Pancreas (tissue), 10 donors: Measurements from ENCODE around the gene RASAL2. TPM values are rescaled to one million over a fixed set of nuclear protein-coding genes. Genes with fewer than 3 reads are reported as not detected.
"Not testable (repeated sequence)": the region's sequence is repeated elsewhere in the genome, so short reads cannot be mapped to it uniquely, and the experiment has no call there.

Experiments
- ATAC-seq, 4 donors: fragments of 200-7000 bp; cut with Tn5 transposase; one replicate each; pipeline versions ENCODE4 v1.8.0 to v1.9.1; 2020; ENCODE audit warnings: mild to moderate bottlenecking in 4 of 4, moderate library complexity in 4 of 4
- DNase-seq, 6 donors: peaks; one replicate each; pipeline ENCODE4 v3.0.0-alpha.2; 2020
- FAIRE-seq: peaks from 2 replicates; lab custom pipeline; 2012; peaks lifted over from hg19 to GRCh38; lab: Jason Lieb, UNC
- H3K27ac ChIP-seq, 4 donors: fragments of 200-600 bp; sonication (generic); 1 replicate in 3 of 4; 2 replicates in 1 of 4; pipeline versions ENCODE4 v1.5.0 to v1.8.0; 2020
- H3K27me3 ChIP-seq, 4 donors: fragments of 200-600 bp; one replicate each; pipeline ENCODE4 v1.8.0; 2021
- H3K36me3 ChIP-seq, 3 donors: fragments of 200-600 bp; sonication (generic) in 1 of 3; one replicate each; pipeline versions ENCODE4 v1.5.0 to v1.8.0; 2020 to 2021
- H3K4me1 ChIP-seq, 3 donors: fragments of 200-600 bp; one replicate each; pipeline ENCODE4 v1.8.0; 2021
- H3K4me3 ChIP-seq, 4 donors: fragments of 200-600 bp; sonication (generic) in 2 of 4; one replicate each; pipeline versions ENCODE4 v1.5.0 to v1.8.0; 2020 to 2021
- H3K9me3 ChIP-seq, 4 donors: fragments of 200-600 bp; one replicate each; pipeline ENCODE4 v1.8.0; 2021
- WGBS, 2 donors: extraction: QIAGEN DNeasy Blood & Tissue Kit; methylation state at CpG; one replicate each; pipeline ENCODE4 v1.1.7; 2013; 5-methylcytosine and 5-hydroxymethylcytosine counted together
- intact Hi-C, 3 donors: fragments of 100-400 bp; cut with DNase I; formaldehyde crosslinking; loops; one replicate each; pipeline versions ENCODE4 v1.11.1 to v1.14.2; 2022
- polyA plus RNA-seq, 2 donors: library from polyadenylated mRNA; stranded (reverse); fragments of 200-250 nt; gene quantifications; one replicate each; pipeline ENCODE4 v1.2.3, GENCODE V29; 2013
- total RNA-seq, 6 donors: library from RNA; stranded (reverse); fragmentation: NEBNext Ultra II Directional in 4 of 6; extraction: Animal tissue kit (Norgen Biotek cat#: 25700) in 4 of 6; gene quantifications; one replicate each; pipeline versions ENCODE4 v1.2.1 to v1.2.4, GENCODE V29; 2021 to 2023
- TF ChIP-seq, protein P1 (sequence below), 4 donors: fragments of 200-600 bp; sonication (generic) in 3 of 4; IDR thresholded peaks; one replicate each; pipeline versions ENCODE4 v1.5.0 to v1.8.0; 2021; ENCODE audit warnings: antibody characterized with exemption in 4 of 4
- donor health status: healthy with polysubstance abuse.
- donor health status: DM: no; HTN: no; CAD: no; lungs with moderate emphysema.
- donor health status: DM: no; HTN: no; CAD: no.
- donor health status: control.
- donor health status: control.
- donor health status: Bipolar disorder and iron deficiency.
- donor health status: DM: yes; HTN: yes; CAD: no.
- donor health status: DM: no; HTN: no; CAD: no.
- donor health status: DM: no; HTN: no; CAD: no.
- donor health status: DM: yes; HTN: yes; CAD: no.

RASAL2 gene
- total and polyA plus RNA-seq, 8 donors, result 2.5 to 12.9 (median 4.9) TPM

DNA sequence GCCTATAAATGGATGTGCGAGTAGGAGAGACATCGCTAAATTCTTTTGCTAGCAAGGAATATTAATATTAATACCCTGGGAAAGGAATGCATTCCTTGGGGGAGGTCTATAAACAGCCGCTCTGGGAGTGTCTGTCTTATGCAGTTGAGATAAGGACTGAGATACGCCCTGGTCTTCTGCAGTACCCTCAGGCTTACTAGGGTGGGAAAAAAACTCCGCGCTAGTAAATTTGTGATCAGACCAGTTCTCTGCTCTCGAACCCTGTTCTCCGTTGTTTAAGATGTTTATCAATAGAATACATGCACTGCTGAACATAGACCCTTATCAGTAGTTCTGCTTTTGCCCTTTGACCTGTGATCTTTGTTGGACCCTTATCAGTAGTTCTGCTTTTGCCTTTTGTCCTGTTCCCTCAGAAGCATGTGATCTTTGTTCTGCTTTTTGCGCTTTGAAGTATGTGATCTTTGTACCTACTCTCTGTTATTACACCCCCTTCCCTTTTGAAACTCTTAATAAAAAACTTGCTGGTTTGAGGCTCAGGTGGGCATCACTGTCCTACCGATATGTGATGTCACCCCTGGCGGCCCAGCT, 114.5 kb downstream of the RASAL2 start:
- H3K27ac ChIP-seq, ATAC-seq, H3K4me3 ChIP-seq, H3K27me3 ChIP-seq, intact Hi-C loops, H3K9me3 ChIP-seq, H3K4me1 ChIP-seq, FAIRE-seq, H3K36me3 ChIP-seq, DNase-seq: not testable (repeated sequence)
- WGBS, 2 donors, result 95 to 98% methylated on average over 11 of the region's 11 CpGs

DNA sequence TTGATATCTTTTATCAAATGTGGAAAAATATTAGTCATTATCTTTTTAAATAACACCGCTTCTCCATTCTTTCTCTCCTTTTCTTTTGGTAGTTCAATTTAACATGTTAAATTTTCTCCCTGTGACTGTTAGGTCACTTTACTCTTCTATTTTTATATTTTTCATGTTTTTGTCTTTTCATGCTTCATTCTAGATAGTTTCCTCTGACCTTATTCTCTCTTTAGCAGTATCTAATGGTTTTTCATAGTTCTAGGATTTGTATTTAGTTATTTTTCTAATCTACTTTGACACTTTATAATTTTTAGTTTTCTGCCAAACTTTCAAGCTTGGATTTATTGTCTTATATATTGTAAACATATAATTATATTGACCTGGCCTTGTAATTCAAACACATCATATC, 116.0 kb downstream of the RASAL2 start:
- peaks cover 0 to 2% (median 0%) of the 10 kb centered on the region in 3 donors for H3K36me3 ChIP-seq
- TF ChIP-seq, protein P1, sequence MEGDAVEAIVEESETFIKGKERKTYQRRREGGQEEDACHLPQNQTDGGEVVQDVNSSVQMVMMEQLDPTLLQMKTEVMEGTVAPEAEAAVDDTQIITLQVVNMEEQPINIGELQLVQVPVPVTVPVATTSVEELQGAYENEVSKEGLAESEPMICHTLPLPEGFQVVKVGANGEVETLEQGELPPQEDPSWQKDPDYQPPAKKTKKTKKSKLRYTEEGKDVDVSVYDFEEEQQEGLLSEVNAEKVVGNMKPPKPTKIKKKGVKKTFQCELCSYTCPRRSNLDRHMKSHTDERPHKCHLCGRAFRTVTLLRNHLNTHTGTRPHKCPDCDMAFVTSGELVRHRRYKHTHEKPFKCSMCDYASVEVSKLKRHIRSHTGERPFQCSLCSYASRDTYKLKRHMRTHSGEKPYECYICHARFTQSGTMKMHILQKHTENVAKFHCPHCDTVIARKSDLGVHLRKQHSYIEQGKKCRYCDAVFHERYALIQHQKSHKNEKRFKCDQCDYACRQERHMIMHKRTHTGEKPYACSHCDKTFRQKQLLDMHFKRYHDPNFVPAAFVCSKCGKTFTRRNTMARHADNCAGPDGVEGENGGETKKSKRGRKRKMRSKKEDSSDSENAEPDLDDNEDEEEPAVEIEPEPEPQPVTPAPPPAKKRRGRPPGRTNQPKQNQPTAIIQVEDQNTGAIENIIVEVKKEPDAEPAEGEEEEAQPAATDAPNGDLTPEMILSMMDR (IDR thresholded peaks at IDR 0.05), result no peak
- H3K4me3 ChIP-seq, result no peak overlapping the region
- intact Hi-C loops, result no loop called here
- H3K27me3 ChIP-seq, result no peaks in the 10 kb centered on the region
- no peak for FAIRE-seq
- H3K27ac ChIP-seq, result no peak overlapping the region
- H3K9me3 ChIP-seq, result no peaks in the 10 kb centered on the region
- 98 to 100% methylated on average over 1 of the region's 1 CpG for WGBS, 2 donors
- no peaks in the 10 kb centered on the region for H3K4me1 ChIP-seq
- ATAC-seq, result no peak
- DNase-seq, result no peak

DNA sequence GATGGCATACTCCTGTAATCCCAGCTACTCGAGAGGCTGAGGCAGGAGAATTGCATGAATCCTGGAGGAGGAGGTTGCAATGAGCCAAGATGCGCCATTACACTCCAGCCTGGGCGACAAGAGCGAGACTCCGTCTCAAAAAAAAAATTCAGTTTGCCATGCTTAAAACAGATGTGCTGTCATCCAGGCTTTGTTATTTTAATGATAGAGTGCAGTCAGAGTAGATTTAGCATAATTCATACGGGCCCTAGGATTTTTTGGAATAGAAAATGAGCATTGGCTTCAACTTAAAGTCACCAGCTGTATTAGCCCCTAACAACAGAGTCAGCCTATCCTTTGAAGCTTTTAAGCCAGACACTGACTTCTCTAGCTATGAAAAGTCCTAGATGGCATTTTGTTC, 124.6 kb downstream of the RASAL2 start:
- Histone ChIP-seq H3K36me3 (no peaks in the 10 kb centered on the region), H3K4me1 (no peaks in the 10 kb centered on the region), H3K27ac (no peak overlapping the region), H3K27me3 (no peaks in the 10 kb centered on the region), H3K9me3 (no peaks in the 10 kb centered on the region), H3K4me3 (no peak overlapping the region)
- 93 to 98% methylated on average over 6 of the region's 6 CpGs for WGBS, 2 donors
- no peak for ATAC-seq
- no peak for FAIRE-seq
- DNase-seq, result no peak
- intact Hi-C loops, result no loop called here
- TF ChIP-seq, protein P1 (IDR thresholded peaks at IDR 0.05), result no peak

DNA sequence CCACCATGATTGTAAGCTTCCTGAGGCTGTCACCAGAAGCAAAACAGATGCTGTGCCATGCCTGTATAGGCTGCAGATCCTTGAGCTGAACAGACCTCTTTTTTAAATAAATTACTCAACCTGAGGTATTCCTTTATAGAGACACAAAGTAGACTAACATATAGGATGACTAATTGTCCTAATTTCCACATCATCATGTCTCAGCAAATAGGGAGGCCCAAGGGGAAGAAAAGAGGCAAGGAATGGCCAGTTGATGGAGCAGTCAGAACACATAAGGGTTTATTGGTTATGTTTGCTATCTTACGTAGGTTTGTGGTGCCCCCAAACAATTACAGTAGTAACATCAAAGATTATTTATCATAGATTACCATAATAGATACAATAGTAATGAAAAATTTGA, 126.2 kb downstream of the RASAL2 start:
- Histone ChIP-seq H3K36me3 (no peaks in the 10 kb centered on the region), H3K4me3 (no peak overlapping the region), H3K4me1 (peaks cover 0 to 8% (median 0%) of the 10 kb centered on the region in 3 donors), H3K9me3 (no peaks in the 10 kb centered on the region), H3K27me3 (no peaks in the 10 kb centered on the region), H3K27ac (no peak overlapping the region)
- intact Hi-C loops, result no loop called here
- 87 to 97% methylated on average over 1 of the region's 1 CpG for WGBS, 2 donors
- TF ChIP-seq, protein P1 (IDR thresholded peaks at IDR 0.05), result no peak
- DNase-seq (no peak), FAIRE-seq (no peak), ATAC-seq (no peak)

DNA sequence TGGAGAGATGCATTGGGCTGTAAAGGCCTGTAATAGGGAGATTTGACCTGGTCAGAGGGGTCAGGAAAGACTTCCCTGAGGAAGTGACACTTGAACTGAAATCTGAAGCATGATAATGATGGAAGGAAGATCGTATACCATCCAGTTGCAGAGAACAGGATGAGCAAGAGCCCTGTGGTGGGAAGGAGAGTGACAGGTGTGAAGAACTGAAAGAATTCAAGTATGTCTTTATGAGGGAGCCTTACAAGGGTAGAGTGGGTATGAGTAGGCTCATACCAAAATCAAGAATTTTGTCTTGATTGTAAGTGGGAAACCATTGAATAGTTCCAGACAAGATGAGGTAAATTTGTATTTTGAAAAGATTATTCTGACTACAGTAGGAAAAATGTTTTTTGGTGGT, 129.4 kb downstream of the RASAL2 start:
- intact Hi-C loops, result no loop called here
- H3K4me1 ChIP-seq, result peaks cover 0 to 8% (median 0%) of the 10 kb centered on the region in 3 donors
- WGBS, 2 donors, result 93 to 97% methylated on average over 1 of the region's 1 CpG
- FAIRE-seq (no peak), DNase-seq (no peak), ATAC-seq (no peak)
- no peak overlapping the region for H3K27ac ChIP-seq
- H3K9me3 ChIP-seq, result no peaks in the 10 kb centered on the region
- TF ChIP-seq, protein P1 (IDR thresholded peaks at IDR 0.05), result no peak
- H3K36me3 ChIP-seq, result no peaks in the 10 kb centered on the region
- no peaks in the 10 kb centered on the region for H3K27me3 ChIP-seq
- H3K4me3 ChIP-seq, result no peak overlapping the region
